Ascending aorta (tissue), 2 donors: ENCODE results near the gene DDIT3. TPM values are rescaled to one million over a fixed set of nuclear protein-coding genes. Genes with fewer than 3 reads are reported as not detected.

ENCODE experiments used
- DNase-seq, 2 donors: peaks; one replicate each; pipeline ENCODE4 v3.0.0-alpha.2; 2019; ENCODE audit warnings: low spot score in 2 of 2
- H3K27ac ChIP-seq, 2 donors: fragments of 200-600 bp; sonication (generic); one replicate each; pipeline ENCODE4 v1.5.1; 2016 to 2017; ENCODE audit warnings: mild to moderate bottlenecking in 1 of 2
- H3K27me3 ChIP-seq: fragments of 200-600 bp; sonication (generic); one replicate; pipeline ENCODE4 v1.5.1; 2017
- H3K36me3 ChIP-seq, 2 donors: fragments of 200-600 bp; sonication (generic); one replicate each; pipeline ENCODE4 v1.5.1; 2016
- H3K4me1 ChIP-seq, 2 donors: fragments of 200-600 bp; sonication (generic); one replicate each; pipeline ENCODE4 v1.5.1; 2016 to 2017; ENCODE audit warnings: mild to moderate bottlenecking in 1 of 2
- H3K4me3 ChIP-seq, 2 donors: fragments of 200-600 bp; sonication (generic); one replicate each; pipeline ENCODE4 v1.5.1; 2016 to 2017; ENCODE audit warnings: mild to moderate bottlenecking in 1 of 2
- H3K9me3 ChIP-seq, 2 donors: fragments of 200-600 bp; sonication (generic); one replicate each; pipeline ENCODE4 v1.5.1; 2016
- CTCF ChIP-seq, 3 experiments: fragments of 200-600 bp in 2 of 3; fragments of 450-650 bp in 1 of 3; sonication (generic) in 2 of 3; IDR thresholded peaks; one replicate each; pipeline ENCODE4 v1.5.1; 2016 to 2019; ENCODE audit warnings: antibody characterized with exemption in 3 of 3, mild to moderate bottlenecking in 1 of 3, moderate library complexity in 1 of 3
- intact Hi-C: fragments of 100-400 bp; cut with DNase I; formaldehyde crosslinking; loops from one replicate; pipeline ENCODE4 v1.15.1; 2023
- total RNA-seq: library from RNA; depleted of rRNA; stranded (reverse); fragments of >200 nt; gene quantifications from one replicate; pipeline ENCODE4 v1.1.0, GENCODE V29; 2016

DDIT3 gene
- total RNA-seq, 1 donor from 2014 or later = 0.64 TPM

GRCh38 chr12:57487055-57487596 is 33.2 kb downstream of the DDIT3 start:
- peak overlapping the region; percentile 75 for H3K4me3 ChIP-seq
- H3K4me1 ChIP-seq = peaks cover 8 to 10% of the 10 kb centered on the region in 2 donors
- peaks cover 21 to 23% of the 10 kb centered on the region in 2 donors for H3K36me3 ChIP-seq
- DNase-seq = no peak
- peak overlapping the region; percentile 63 to 84 for H3K27ac ChIP-seq
- H3K9me3 ChIP-seq = no peaks in the 10 kb centered on the region
- TF ChIP-seq CTCF (IDR thresholded peaks at IDR 0.05) = no peak
- intact Hi-C loops = no loop called here
- no peaks in the 10 kb centered on the region for H3K27me3 ChIP-seq

DNA sequence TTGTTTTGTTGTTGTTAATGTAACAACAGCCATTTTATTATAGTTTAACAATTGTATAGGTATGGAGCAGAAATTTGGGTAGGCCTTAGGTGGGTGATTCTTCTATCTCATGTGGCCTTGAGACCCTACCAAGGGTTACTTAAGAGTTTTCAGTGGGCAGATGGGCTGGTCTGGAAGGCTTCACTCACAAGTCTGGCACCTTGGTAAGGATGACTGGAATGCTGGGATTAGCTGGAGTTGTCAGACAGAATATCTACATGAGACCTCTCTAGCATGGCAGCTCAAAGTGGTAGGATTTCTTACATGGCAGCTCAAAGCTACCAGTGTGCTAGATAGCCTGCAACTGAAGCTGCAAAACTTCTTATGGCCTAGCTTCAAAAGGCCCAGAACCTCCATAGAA is 34.6 kb downstream of the DDIT3 start:
- Histone ChIP-seq H3K9me3 (no peaks in the 10 kb centered on the region), H3K36me3 (peaks cover 8 to 10% of the 10 kb centered on the region in 2 donors), H3K4me3 (no peak overlapping the region), H3K27me3 (no peaks in the 10 kb centered on the region), H3K27ac (no peak overlapping the region), H3K4me1 (peaks cover 8 to 10% of the 10 kb centered on the region in 2 donors)
- no peak for DNase-seq
- intact Hi-C loops = no loop called here
- no peak for TF ChIP-seq CTCF (IDR thresholded peaks at IDR 0.05)

- intact Hi-C loops = no loop called here
- Histone ChIP-seq H3K4me1 (peaks cover 0 to 3% of the 10 kb centered on the region in 2 donors), H3K4me3 (no peak overlapping the region), H3K27ac (no peak overlapping the region), H3K9me3 (no peaks in the 10 kb centered on the region), H3K36me3 (no peaks in the 10 kb centered on the region), H3K27me3 (no peaks in the 10 kb centered on the region)
- no peak for DNase-seq
- no peak for TF ChIP-seq CTCF (IDR thresholded peaks at IDR 0.05)
These were observed 36.8 kb downstream of the DDIT3 start for GRCh38 chr12:57483466-57483865.

GRCh38 chr12:57481671-57482070 is 38.6 kb downstream of the DDIT3 start:
- H3K4me1 ChIP-seq = no peaks in the 10 kb centered on the region
- H3K4me3 ChIP-seq = no peak overlapping the region
- intact Hi-C loops = no loop called here
- TF ChIP-seq CTCF (IDR thresholded peaks at IDR 0.05) = no peak
- H3K27ac ChIP-seq = no peak overlapping the region
- no peak for DNase-seq
- no peaks in the 10 kb centered on the region for H3K36me3 ChIP-seq
- no peaks in the 10 kb centered on the region for H3K27me3 ChIP-seq
- no peaks in the 10 kb centered on the region for H3K9me3 ChIP-seq

- Histone ChIP-seq H3K9me3 (no peaks in the 10 kb centered on the region), H3K36me3 (no peaks in the 10 kb centered on the region), H3K27me3 (peaks cover 7% of the 10 kb centered on the region), H3K27ac (peak within 1 kb of the TSS; percentile 44 to 57), H3K4me3 (no peak within 1 kb of the TSS), H3K4me1 (peaks cover 11 to 13% of the 10 kb centered on the region in 2 donors)
- intact Hi-C loops = no loop called here
- no peak for TF ChIP-seq CTCF (IDR thresholded peaks at IDR 0.05)
- DNase-seq = no peak
These were observed 40.8 kb downstream of the DDIT3 start, which contains the start of gene ARHGAP9 for GRCh38 chr12:57479376-57480115. ARHGAP9 (minus strand) TSS chr12:57479866; CDS start chr12:57479406, 460 bp downstream.
